Fibroblast of upper back skin (primary cell): ENCODE measurements around the gene CDKL4.
"Not testable (repeated sequence)": the region's sequence is repeated elsewhere in the genome, so short reads cannot be mapped to it uniquely, and the experiment has no call there.

ENCODE experiments used
- DNase-seq: peaks from one replicate; pipeline ENCODE4 v3.0.0-alpha.2; 2013

Gene CDKL4

GRCh38 chr2:39243469-39244123 lies at the start of gene CDKL4:
Gene CDKL4, minus strand, starts transcription at chr2:39243970.
- no peak for DNase-seq

- no peak for DNase-seq
Measured at GRCh38 chr2:39290433-39290832, 46.7 kb upstream of the CDKL4 start.

GRCh38 chr2:39289609-39290008 lies 45.8 kb upstream of the CDKL4 start:
- DNase-seq, result peak; percentile 30

GRCh38 chr2:39283561-39283960 lies 39.8 kb upstream of the CDKL4 start:
- no peak for DNase-seq

- no peak for DNase-seq
Measured at GRCh38 chr2:39281391-39281790, 37.6 kb upstream of the CDKL4 start.

GRCh38 chr2:39275016-39275415 lies 31.2 kb upstream of the CDKL4 start:
- DNase-seq, result no peak

- DNase-seq, result no peak
Measured at GRCh38 chr2:39269941-39270340, 26.2 kb upstream of the CDKL4 start.

- no peak for DNase-seq
Measured at GRCh38 chr2:39266916-39267434, 23.2 kb upstream of the CDKL4 start.

GRCh38 chr2:39266139-39266805 lies 22.5 kb upstream of the CDKL4 start:
- no peak for DNase-seq

GRCh38 chr2:39265315-39265714 lies 21.5 kb upstream of the CDKL4 start:
- DNase-seq, result no peak

GRCh38 chr2:39264733-39265132 lies 21.0 kb upstream of the CDKL4 start:
- DNase-seq, result no peak

GRCh38 chr2:39260087-39260486 lies 16.3 kb upstream of the CDKL4 start:
- no peak for DNase-seq

- DNase-seq, result no peak
Measured at GRCh38 chr2:39256040-39256439, 12.3 kb upstream of the CDKL4 start.

- DNase-seq, result no peak
Measured at GRCh38 chr2:39252888-39253518, 9.2 kb upstream of the CDKL4 start.

GRCh38 chr2:39247512-39248043 lies 3.8 kb upstream of the CDKL4 start:
- no peak for DNase-seq

GRCh38 chr2:39246382-39246980 lies 2.7 kb upstream of the CDKL4 start:
- DNase-seq, result no peak

- not testable (repeated sequence) for DNase-seq
Measured at GRCh38 chr2:39244963-39245625, 1.3 kb upstream of the CDKL4 start.

- not testable (repeated sequence) for DNase-seq
Measured at GRCh38 chr2:39244241-39244862, 582 bp upstream of the CDKL4 start.

GRCh38 chr2:39241588-39241987 lies 2.2 kb downstream of the CDKL4 start:
- no peak for DNase-seq

GRCh38 chr2:39240758-39241157 lies 3.0 kb downstream of the CDKL4 start:
- DNase-seq, result no peak

GRCh38 chr2:39234754-39235153 lies 9.0 kb downstream of the CDKL4 start:
- DNase-seq, result no peak

- DNase-seq, result peak; percentile 26
Measured at GRCh38 chr2:39232141-39232540, 11.6 kb downstream of the CDKL4 start.
